Measurements from ENCODE around the gene TOP2B.

TOP2B gene

GRCh38 chr3:25621087-25621486, 43.6 kb downstream of the TOP2B start:
- H3K27ac ChIP-seq (replicated peaks; ENCODE audit: low read length), result no peak overlapping the region
- no peak overlapping the region for H3K9ac ChIP-seq (ENCODE audit: low read depth, low read length, poor library complexity)
- H2BK120ac ChIP-seq (ENCODE audit: low read depth, low read length), result no peak overlapping the region
- no peak overlapping the region for H3K4me2 ChIP-seq (ENCODE audit: insufficient read depth, low read length, poor library complexity, severe bottlenecking)
- no peak overlapping the region for H2BK15ac ChIP-seq (ENCODE audit: low read length)
- H3K4ac ChIP-seq (ENCODE audit: low read length), result no peak overlapping the region
- no peak overlapping the region for H4K91ac ChIP-seq (ENCODE audit: low read depth, low read length, poor library complexity)
- H2BK12ac ChIP-seq (ENCODE audit: low read length), result no peak overlapping the region
- H3K4me1 ChIP-seq (ENCODE audit: control insufficient read depth in 2 of 2, insufficient read depth in 1 of 2, low read depth in 1 of 2, low read length in 2 of 2), result no peaks in the 10 kb centered on the region
- H3K27me3 ChIP-seq (ENCODE audit: control insufficient read depth in 3 of 3, insufficient read depth in 3 of 3, low read depth in 1 of 3, low read length in 3 of 3), result no peaks in the 10 kb centered on the region
- H2BK5ac ChIP-seq (ENCODE audit: low read length), result no peak overlapping the region
- WGBS, 2 donors (ENCODE audit: extremely low coverage in 2 of 2, insufficient read length in 2 of 2, insufficient replicate concordance in 1 of 2), result no CpG with 5 or more reads among the region's 2 CpGs
- H3K9me3 ChIP-seq (replicated peaks in 1 of 2; ENCODE audit: control insufficient read depth in 2 of 2, insufficient read depth in 1 of 2, low read depth in 1 of 2, low read length in 2 of 2), result no peaks in the 10 kb centered on the region
- H4K8ac ChIP-seq (ENCODE audit: low read depth, low read length), result no peak overlapping the region
- DNase-seq (ENCODE audit: low spot score), result no peak
- H3K36me3 ChIP-seq (replicated peaks in 1 of 2; ENCODE audit: control insufficient read depth in 2 of 2, insufficient read depth in 2 of 2, low read length in 2 of 2), result peaks cover 8 to 99% of the 10 kb centered on the region in 2 donors
- H3K79me1 ChIP-seq (ENCODE audit: low read depth, low read length), result no peaks in the 10 kb centered on the region
- H2AFZ ChIP-seq (ENCODE audit: low read length), result no peak overlapping the region
- no peak overlapping the region for H3K18ac ChIP-seq (ENCODE audit: low read length)
- no peak overlapping the region for H2AK5ac ChIP-seq (ENCODE audit: low read depth, low read length)
- no peak overlapping the region for H3K14ac ChIP-seq (ENCODE audit: low read length)
- no peak overlapping the region for H3K4me3 ChIP-seq (ENCODE audit: low read length in 2 of 2)
- H3K23ac ChIP-seq (ENCODE audit: low read depth, low read length, poor library complexity), result no peak overlapping the region

DNA sequence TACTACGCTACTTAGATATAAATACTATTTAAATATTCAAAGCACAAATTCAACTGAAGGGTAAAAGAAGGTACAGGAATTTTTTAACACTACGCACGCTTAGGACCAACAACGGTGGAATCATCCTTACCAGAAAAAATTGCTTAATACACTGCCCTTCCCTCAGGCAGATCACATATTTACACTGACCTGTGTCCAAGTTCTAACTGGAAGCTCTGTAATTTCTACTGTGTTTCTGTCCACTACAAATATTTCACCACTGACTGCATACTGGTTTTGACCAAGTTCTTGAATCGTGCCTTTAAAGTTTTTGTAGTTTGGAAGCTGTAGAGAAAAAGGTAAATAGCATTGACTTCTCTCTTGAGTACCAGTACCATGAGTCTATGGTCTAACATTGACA, 44.2 kb downstream of the TOP2B start:
- Histone ChIP-seq H2AFZ (ENCODE audit: low read length) (no peak overlapping the region), H3K27me3 (ENCODE audit: control insufficient read depth in 3 of 3, insufficient read depth in 3 of 3, low read depth in 1 of 3, low read length in 3 of 3) (no peaks in the 10 kb centered on the region), H3K4me1 (ENCODE audit: control insufficient read depth in 2 of 2, insufficient read depth in 1 of 2, low read depth in 1 of 2, low read length in 2 of 2) (no peaks in the 10 kb centered on the region), H3K36me3 (replicated peaks in 1 of 2; ENCODE audit: control insufficient read depth in 2 of 2, insufficient read depth in 2 of 2, low read length in 2 of 2) (peaks cover 8 to 99% of the 10 kb centered on the region in 2 donors), H2BK5ac (ENCODE audit: low read length) (no peak overlapping the region), H3K4me3 (ENCODE audit: low read length in 2 of 2) (no peak overlapping the region), H2BK12ac (ENCODE audit: low read length) (no peak overlapping the region), H3K4me2 (ENCODE audit: insufficient read depth, low read length, poor library complexity, severe bottlenecking) (no peak overlapping the region), H4K8ac (ENCODE audit: low read depth, low read length) (no peak overlapping the region), H2BK120ac (ENCODE audit: low read depth, low read length) (no peak overlapping the region), H3K18ac (ENCODE audit: low read length) (no peak overlapping the region), H2AK5ac (ENCODE audit: low read depth, low read length) (no peak overlapping the region), H3K9me3 (replicated peaks in 1 of 2; ENCODE audit: control insufficient read depth in 2 of 2, insufficient read depth in 1 of 2, low read depth in 1 of 2, low read length in 2 of 2) (no peaks in the 10 kb centered on the region), H2BK15ac (ENCODE audit: low read length) (no peak overlapping the region), H3K23ac (ENCODE audit: low read depth, low read length, poor library complexity) (no peak overlapping the region), H3K14ac (ENCODE audit: low read length) (no peak overlapping the region), H3K4ac (ENCODE audit: low read length) (no peak overlapping the region), H3K9ac (ENCODE audit: low read depth, low read length, poor library complexity) (no peak overlapping the region), H4K91ac (ENCODE audit: low read depth, low read length, poor library complexity) (no peak overlapping the region), H3K79me1 (ENCODE audit: low read depth, low read length) (no peaks in the 10 kb centered on the region), H3K27ac (replicated peaks; ENCODE audit: low read length) (no peak overlapping the region)
- WGBS, 2 donors (ENCODE audit: extremely low coverage in 2 of 2, insufficient read length in 2 of 2, insufficient replicate concordance in 1 of 2), result no CpG with 5 or more reads among the region's 5 CpGs
- no peak for DNase-seq (ENCODE audit: low spot score)

DNA sequence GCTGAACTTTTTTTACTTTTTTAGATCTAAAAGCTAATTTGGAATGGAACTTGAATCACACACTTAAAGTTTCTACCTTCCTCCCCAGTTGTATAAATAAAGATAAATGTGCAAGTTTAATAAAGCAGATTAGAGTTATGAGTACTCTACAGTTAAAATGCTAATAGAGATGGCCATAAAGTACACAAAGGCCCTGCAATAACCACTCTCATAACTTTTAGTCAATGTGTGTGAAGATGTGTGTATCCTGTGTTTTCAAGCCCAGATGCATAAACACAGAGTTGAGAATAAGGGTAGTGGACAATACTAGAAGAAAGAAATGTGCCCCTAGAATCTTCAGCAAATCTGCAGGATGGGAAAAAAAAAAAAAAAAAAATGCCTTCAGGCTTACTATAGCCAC, 45.3 kb downstream of the TOP2B start:
- H4K91ac ChIP-seq (ENCODE audit: low read depth, low read length, poor library complexity), result no peak overlapping the region
- no peaks in the 10 kb centered on the region for H3K27me3 ChIP-seq (ENCODE audit: control insufficient read depth in 3 of 3, insufficient read depth in 3 of 3, low read depth in 1 of 3, low read length in 3 of 3)
- H2AFZ ChIP-seq (ENCODE audit: low read length), result no peak overlapping the region
- no peaks in the 10 kb centered on the region for H3K9me3 ChIP-seq (replicated peaks in 1 of 2; ENCODE audit: control insufficient read depth in 2 of 2, insufficient read depth in 1 of 2, low read depth in 1 of 2, low read length in 2 of 2)
- no peak overlapping the region for H3K4me3 ChIP-seq (ENCODE audit: low read length in 2 of 2)
- H2BK5ac ChIP-seq (ENCODE audit: low read length), result no peak overlapping the region
- no peak overlapping the region for H3K9ac ChIP-seq (ENCODE audit: low read depth, low read length, poor library complexity)
- no peak overlapping the region for H2AK5ac ChIP-seq (ENCODE audit: low read depth, low read length)
- no peaks in the 10 kb centered on the region for H3K4me1 ChIP-seq (ENCODE audit: control insufficient read depth in 2 of 2, insufficient read depth in 1 of 2, low read depth in 1 of 2, low read length in 2 of 2)
- peaks cover 8 to 99% of the 10 kb centered on the region in 2 donors for H3K36me3 ChIP-seq (replicated peaks in 1 of 2; ENCODE audit: control insufficient read depth in 2 of 2, insufficient read depth in 2 of 2, low read length in 2 of 2)
- H3K18ac ChIP-seq (ENCODE audit: low read length), result no peak overlapping the region
- no peak overlapping the region for H3K23ac ChIP-seq (ENCODE audit: low read depth, low read length, poor library complexity)
- H3K14ac ChIP-seq (ENCODE audit: low read length), result no peak overlapping the region
- no peaks in the 10 kb centered on the region for H3K79me1 ChIP-seq (ENCODE audit: low read depth, low read length)
- no peak overlapping the region for H2BK12ac ChIP-seq (ENCODE audit: low read length)
- no peak overlapping the region for H3K4me2 ChIP-seq (ENCODE audit: insufficient read depth, low read length, poor library complexity, severe bottlenecking)
- H3K27ac ChIP-seq (replicated peaks; ENCODE audit: low read length), result no peak overlapping the region
- no peak overlapping the region for H3K4ac ChIP-seq (ENCODE audit: low read length)
- no peak overlapping the region for H2BK120ac ChIP-seq (ENCODE audit: low read depth, low read length)
- no peak for DNase-seq (ENCODE audit: low spot score)
- no peak overlapping the region for H4K8ac ChIP-seq (ENCODE audit: low read depth, low read length)
- H2BK15ac ChIP-seq (ENCODE audit: low read length), result no peak overlapping the region

DNA sequence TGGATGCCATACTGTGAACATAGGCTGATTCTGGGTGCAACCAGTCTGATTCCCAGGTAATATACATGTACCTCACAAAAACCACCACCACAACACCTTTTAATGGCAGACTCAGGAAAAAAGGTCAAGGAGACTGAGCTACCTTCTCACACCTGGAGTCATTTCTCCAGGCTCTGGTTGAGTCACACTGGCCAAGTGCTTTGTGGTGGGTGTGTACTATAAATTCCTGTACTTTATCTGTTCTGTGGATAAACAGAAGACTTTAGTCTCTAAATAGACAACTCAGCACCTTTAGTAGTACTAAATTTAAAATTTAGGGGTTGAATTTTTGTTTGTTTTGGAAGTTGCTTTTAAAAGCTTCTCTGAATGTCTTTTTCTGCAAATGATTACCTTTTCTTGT, 46.7 kb downstream of the TOP2B start:
- no peaks in the 10 kb centered on the region for H3K9me3 ChIP-seq (replicated peaks in 1 of 2; ENCODE audit: control insufficient read depth in 2 of 2, insufficient read depth in 1 of 2, low read depth in 1 of 2, low read length in 2 of 2)
- no peak overlapping the region for H2AFZ ChIP-seq (ENCODE audit: low read length)
- no peak overlapping the region for H3K4me3 ChIP-seq (ENCODE audit: low read length in 2 of 2)
- H2BK5ac ChIP-seq (ENCODE audit: low read length), result no peak overlapping the region
- H3K4me2 ChIP-seq (ENCODE audit: insufficient read depth, low read length, poor library complexity, severe bottlenecking), result no peak overlapping the region
- H3K4me1 ChIP-seq (ENCODE audit: control insufficient read depth in 2 of 2, insufficient read depth in 1 of 2, low read depth in 1 of 2, low read length in 2 of 2), result no peaks in the 10 kb centered on the region
- no peak overlapping the region for H2AK5ac ChIP-seq (ENCODE audit: low read depth, low read length)
- H3K14ac ChIP-seq (ENCODE audit: low read length), result no peak overlapping the region
- H3K23ac ChIP-seq (ENCODE audit: low read depth, low read length, poor library complexity), result no peak overlapping the region
- H3K27ac ChIP-seq (replicated peaks; ENCODE audit: low read length), result no peak overlapping the region
- no peak overlapping the region for H4K8ac ChIP-seq (ENCODE audit: low read depth, low read length)
- no peak overlapping the region for H3K9ac ChIP-seq (ENCODE audit: low read depth, low read length, poor library complexity)
- H3K36me3 ChIP-seq (replicated peaks in 1 of 2; ENCODE audit: control insufficient read depth in 2 of 2, insufficient read depth in 2 of 2, low read length in 2 of 2), result peaks cover 9 to 99% of the 10 kb centered on the region in 2 donors
- no peak for DNase-seq (ENCODE audit: low spot score)
- H2BK120ac ChIP-seq (ENCODE audit: low read depth, low read length), result no peak overlapping the region
- no peak overlapping the region for H3K4ac ChIP-seq (ENCODE audit: low read length)
- no peak overlapping the region for H2BK15ac ChIP-seq (ENCODE audit: low read length)
- no peak overlapping the region for H2BK12ac ChIP-seq (ENCODE audit: low read length)
- no peaks in the 10 kb centered on the region for H3K27me3 ChIP-seq (ENCODE audit: control insufficient read depth in 3 of 3, insufficient read depth in 3 of 3, low read depth in 1 of 3, low read length in 3 of 3)
- H4K91ac ChIP-seq (ENCODE audit: low read depth, low read length, poor library complexity), result no peak overlapping the region
- no peaks in the 10 kb centered on the region for H3K79me1 ChIP-seq (ENCODE audit: low read depth, low read length)
- no peak overlapping the region for H3K18ac ChIP-seq (ENCODE audit: low read length)
